Measurements from ENCODE around the gene RPSA. TPM values are rescaled to one million over a fixed set of nuclear protein-coding genes. Genes with fewer than 3 reads are reported as not detected.
"Not testable (repeated sequence)": the region's sequence is repeated elsewhere in the genome, so short reads cannot be mapped to it uniquely, and the experiment has no call there.

Gene RPSA
- total RNA-seq, 1 donor from 2014 or later, result 1,387 TPM

- H3K27me3 ChIP-seq (ENCODE audit: control insufficient read depth in 3 of 3, insufficient read depth in 3 of 3, low read length in 3 of 3), result no peaks in the 10 kb centered on the region
- H3K36me3 ChIP-seq (ENCODE audit: control insufficient read depth in 3 of 3, insufficient read depth in 3 of 3, low read length in 3 of 3), result no peaks in the 10 kb centered on the region
- H3K27ac ChIP-seq (ENCODE audit: low read depth, low read length), result no peak overlapping the region
- no peaks in the 10 kb centered on the region for H3K4me1 ChIP-seq (ENCODE audit: control insufficient read depth in 3 of 3, insufficient read depth in 3 of 3, low read length in 3 of 3)
- no peak overlapping the region for H3K9ac ChIP-seq (ENCODE audit: low read depth in 1 of 3, low read length in 3 of 3)
- H3K9me3 ChIP-seq (ENCODE audit: control insufficient read depth in 3 of 3, low read length in 3 of 3), result no peaks in the 10 kb centered on the region
- no peak overlapping the region for H3K4me3 ChIP-seq (ENCODE audit: low read length in 3 of 3)
Measured at GRCh38 chr3:39448506-39449233, 42.1 kb downstream of the RPSA start.

GRCh38 chr3:39449796-39450195, 43.3 kb downstream of the RPSA start:
- H3K4me1 ChIP-seq (ENCODE audit: control insufficient read depth in 3 of 3, insufficient read depth in 3 of 3, low read length in 3 of 3), result no peaks in the 10 kb centered on the region
- no peak overlapping the region for H3K27ac ChIP-seq (ENCODE audit: low read depth, low read length)
- H3K9ac ChIP-seq (ENCODE audit: low read depth in 1 of 3, low read length in 3 of 3), result no peak overlapping the region
- no peak overlapping the region for H3K4me3 ChIP-seq (ENCODE audit: low read length in 3 of 3)
- H3K36me3 ChIP-seq (ENCODE audit: control insufficient read depth in 3 of 3, insufficient read depth in 3 of 3, low read length in 3 of 3), result no peaks in the 10 kb centered on the region
- no peaks in the 10 kb centered on the region for H3K9me3 ChIP-seq (ENCODE audit: control insufficient read depth in 3 of 3, low read length in 3 of 3)
- H3K27me3 ChIP-seq (ENCODE audit: control insufficient read depth in 3 of 3, insufficient read depth in 3 of 3, low read length in 3 of 3), result no peaks in the 10 kb centered on the region

GRCh38 chr3:39453134-39453533, 46.6 kb downstream of the RPSA start:
- H3K36me3 ChIP-seq (ENCODE audit: control insufficient read depth in 3 of 3, insufficient read depth in 3 of 3, low read length in 3 of 3), result no peaks in the 10 kb centered on the region
- H3K27me3 ChIP-seq (ENCODE audit: control insufficient read depth in 3 of 3, insufficient read depth in 3 of 3, low read length in 3 of 3), result no peaks in the 10 kb centered on the region
- H3K9ac ChIP-seq (ENCODE audit: low read depth in 1 of 3, low read length in 3 of 3), result no peak overlapping the region
- H3K4me3 ChIP-seq (ENCODE audit: low read length in 3 of 3), result no peak overlapping the region
- H3K27ac ChIP-seq (ENCODE audit: low read depth, low read length), result no peak overlapping the region
- no peaks in the 10 kb centered on the region for H3K9me3 ChIP-seq (ENCODE audit: control insufficient read depth in 3 of 3, low read length in 3 of 3)
- no peaks in the 10 kb centered on the region for H3K4me1 ChIP-seq (ENCODE audit: control insufficient read depth in 3 of 3, insufficient read depth in 3 of 3, low read length in 3 of 3)

GRCh38 chr3:39453872-39454271, 47.4 kb downstream of the RPSA start:
- not testable (repeated sequence) for H3K4me1 ChIP-seq (ENCODE audit: control insufficient read depth in 3 of 3, insufficient read depth in 3 of 3, low read length in 3 of 3); H3K27ac ChIP-seq (ENCODE audit: low read depth, low read length); H3K9me3 ChIP-seq (ENCODE audit: control insufficient read depth in 3 of 3, low read length in 3 of 3); H3K36me3 ChIP-seq (ENCODE audit: control insufficient read depth in 3 of 3, insufficient read depth in 3 of 3, low read length in 3 of 3); H3K4me3 ChIP-seq (ENCODE audit: low read length in 3 of 3); H3K9ac ChIP-seq (ENCODE audit: low read depth in 1 of 3, low read length in 3 of 3); H3K27me3 ChIP-seq (ENCODE audit: control insufficient read depth in 3 of 3, insufficient read depth in 3 of 3, low read length in 3 of 3)

- H3K27me3 ChIP-seq (ENCODE audit: control insufficient read depth in 3 of 3, insufficient read depth in 3 of 3, low read length in 3 of 3), result no peaks in the 10 kb centered on the region
- H3K36me3 ChIP-seq (ENCODE audit: control insufficient read depth in 3 of 3, insufficient read depth in 3 of 3, low read length in 3 of 3), result no peaks in the 10 kb centered on the region
- H3K9me3 ChIP-seq (ENCODE audit: control insufficient read depth in 3 of 3, low read length in 3 of 3), result no peaks in the 10 kb centered on the region
- H3K9ac ChIP-seq (ENCODE audit: low read depth in 1 of 3, low read length in 3 of 3), result no peak overlapping the region
- no peak overlapping the region for H3K27ac ChIP-seq (ENCODE audit: low read depth, low read length)
- H3K4me3 ChIP-seq (ENCODE audit: low read length in 3 of 3), result no peak overlapping the region
- no peaks in the 10 kb centered on the region for H3K4me1 ChIP-seq (ENCODE audit: control insufficient read depth in 3 of 3, insufficient read depth in 3 of 3, low read length in 3 of 3)
Measured at GRCh38 chr3:39454591-39455217, 48.2 kb downstream of the RPSA start.

GRCh38 chr3:39456159-39456558, 49.6 kb downstream of the RPSA start:
- no peaks in the 10 kb centered on the region for H3K36me3 ChIP-seq (ENCODE audit: control insufficient read depth in 3 of 3, insufficient read depth in 3 of 3, low read length in 3 of 3)
- H3K27ac ChIP-seq (ENCODE audit: low read depth, low read length), result no peak overlapping the region
- no peak overlapping the region for H3K4me3 ChIP-seq (ENCODE audit: low read length in 3 of 3)
- no peaks in the 10 kb centered on the region for H3K9me3 ChIP-seq (ENCODE audit: control insufficient read depth in 3 of 3, low read length in 3 of 3)
- no peaks in the 10 kb centered on the region for H3K4me1 ChIP-seq (ENCODE audit: control insufficient read depth in 3 of 3, insufficient read depth in 3 of 3, low read length in 3 of 3)
- H3K9ac ChIP-seq (ENCODE audit: low read depth in 1 of 3, low read length in 3 of 3), result no peak overlapping the region
- no peaks in the 10 kb centered on the region for H3K27me3 ChIP-seq (ENCODE audit: control insufficient read depth in 3 of 3, insufficient read depth in 3 of 3, low read length in 3 of 3)

GRCh38 chr3:39457361-39457760, 50.8 kb downstream of the RPSA start:
- no peaks in the 10 kb centered on the region for H3K36me3 ChIP-seq (ENCODE audit: control insufficient read depth in 3 of 3, insufficient read depth in 3 of 3, low read length in 3 of 3)
- no peaks in the 10 kb centered on the region for H3K4me1 ChIP-seq (ENCODE audit: control insufficient read depth in 3 of 3, insufficient read depth in 3 of 3, low read length in 3 of 3)
- H3K9ac ChIP-seq (ENCODE audit: low read depth in 1 of 3, low read length in 3 of 3), result no peak overlapping the region
- no peak overlapping the region for H3K27ac ChIP-seq (ENCODE audit: low read depth, low read length)
- no peaks in the 10 kb centered on the region for H3K9me3 ChIP-seq (ENCODE audit: control insufficient read depth in 3 of 3, low read length in 3 of 3)
- H3K4me3 ChIP-seq (ENCODE audit: low read length in 3 of 3), result no peak overlapping the region
- no peaks in the 10 kb centered on the region for H3K27me3 ChIP-seq (ENCODE audit: control insufficient read depth in 3 of 3, insufficient read depth in 3 of 3, low read length in 3 of 3)

GRCh38 chr3:39458579-39458978, 52.1 kb downstream of the RPSA start:
- not testable (repeated sequence) for H3K27ac ChIP-seq (ENCODE audit: low read depth, low read length); H3K9ac ChIP-seq (ENCODE audit: low read depth in 1 of 3, low read length in 3 of 3); H3K36me3 ChIP-seq (ENCODE audit: control insufficient read depth in 3 of 3, insufficient read depth in 3 of 3, low read length in 3 of 3); H3K4me3 ChIP-seq (ENCODE audit: low read length in 3 of 3); H3K27me3 ChIP-seq (ENCODE audit: control insufficient read depth in 3 of 3, insufficient read depth in 3 of 3, low read length in 3 of 3); H3K4me1 ChIP-seq (ENCODE audit: control insufficient read depth in 3 of 3, insufficient read depth in 3 of 3, low read length in 3 of 3); H3K9me3 ChIP-seq (ENCODE audit: control insufficient read depth in 3 of 3, low read length in 3 of 3)

- no peaks in the 10 kb centered on the region for H3K9me3 ChIP-seq (ENCODE audit: control insufficient read depth in 3 of 3, low read length in 3 of 3)
- no peak overlapping the region for H3K9ac ChIP-seq (ENCODE audit: low read depth in 1 of 3, low read length in 3 of 3)
- H3K4me3 ChIP-seq (ENCODE audit: low read length in 3 of 3), result no peak overlapping the region
- no peaks in the 10 kb centered on the region for H3K36me3 ChIP-seq (ENCODE audit: control insufficient read depth in 3 of 3, insufficient read depth in 3 of 3, low read length in 3 of 3)
- H3K27me3 ChIP-seq (ENCODE audit: control insufficient read depth in 3 of 3, insufficient read depth in 3 of 3, low read length in 3 of 3), result no peaks in the 10 kb centered on the region
- no peaks in the 10 kb centered on the region for H3K4me1 ChIP-seq (ENCODE audit: control insufficient read depth in 3 of 3, insufficient read depth in 3 of 3, low read length in 3 of 3)
- H3K27ac ChIP-seq (ENCODE audit: low read depth, low read length), result no peak overlapping the region
Measured at GRCh38 chr3:39460677-39461076, 54.2 kb downstream of the RPSA start.
